Astrocyte of the spinal cord (primary cell): Measurements from ENCODE around the gene C2CD5.
A peak's percentile ranks its signal among the peaks of the same experiment; 100 is the strongest.
"Not testable (repeated sequence)": the region's sequence is repeated elsewhere in the genome, so short reads cannot be mapped to it uniquely, and the experiment has no call there.

ENCODE experiments used
- DNase-seq: peaks from one replicate; pipeline ENCODE4 v3.0.0; 2011; ENCODE audit warnings: low read depth, low spot score
- H3K4me3 ChIP-seq: 2 replicates; pipeline ENCODE4 v1.5.1; 2011; ENCODE audit warnings: low read depth, mild to moderate bottlenecking, low read length, moderate library complexity
- CTCF ChIP-seq: IDR thresholded peaks from 2 replicates; pipeline ENCODE4 v1.5.1; 2012; ENCODE audit warnings: low read depth, mild to moderate bottlenecking, low read length, inconsistent platforms
- in situ Hi-C: cut with HindIII; loops from 2 replicates; pipeline ENCODE4 v1.10.0; 2017; ENCODE audit warnings: low sequenced_read_pairs

C2CD5 gene

GRCh38 chr12:22457085-22457484, 87.3 kb downstream of the C2CD5 start:
- TF ChIP-seq CTCF: no peak
- no peak for DNase-seq
- in situ Hi-C loops: no loop called here
- no peak overlapping the region for H3K4me3 ChIP-seq

GRCh38 chr12:22453511-22453910, 90.8 kb downstream of the C2CD5 start:
- in situ Hi-C loops: no loop called here
- TF ChIP-seq CTCF: no peak

GRCh38 chr12:22447223-22447622, 97.1 kb downstream of the C2CD5 start:
- in situ Hi-C loops: no loop called here
- no peak overlapping the region for H3K4me3 ChIP-seq
- no peak for DNase-seq
- no peak for TF ChIP-seq CTCF

More at GRCh38 chr12:22453511-22453910, 90.8 kb downstream of the C2CD5 start:
- no peak for DNase-seq
- no peak overlapping the region for H3K4me3 ChIP-seq

GRCh38 chr12:22444317-22444665, 100.1 kb downstream of the C2CD5 start:
- in situ Hi-C loops, DNase-seq, H3K4me3 ChIP-seq: not testable (repeated sequence)

- TF ChIP-seq CTCF: peak; percentile 72
- DNase-seq: peak; percentile 79
These were observed 100.7 kb downstream of the C2CD5 start for GRCh38 chr12:22443379-22444316.

GRCh38 chr12:22437031-22437806, 107.1 kb downstream of the C2CD5 start:
- DNase-seq: no peak
- H3K4me3 ChIP-seq: no peak overlapping the region
- in situ Hi-C loops: no loop called here
- TF ChIP-seq CTCF: no peak

More at GRCh38 chr12:22443379-22444316, 100.7 kb downstream of the C2CD5 start:
- H3K4me3 ChIP-seq: no peak overlapping the region
- in situ Hi-C loops: no loop called here

- in situ Hi-C loops: no loop called here
- H3K4me3 ChIP-seq: no peak overlapping the region
- DNase-seq: no peak
- TF ChIP-seq CTCF: no peak
These were observed 108.8 kb downstream of the C2CD5 start for GRCh38 chr12:22435583-22435982.
